Transverse colon (tissue), 4 donors: ENCODE measurements around the gene ZNF512B. TPM values are rescaled to one million over a fixed set of nuclear protein-coding genes. Genes with fewer than 3 reads are reported as not detected.
A peak's percentile ranks its signal among the peaks of the same experiment; 100 is the strongest.

Source experiments
- DNase-seq: peaks from one replicate; pipeline ENCODE4 v3.0.0-alpha.2; 2019
- H3K27ac ChIP-seq, 4 donors: fragments of 200-600 bp; sonication (generic); 2 replicates each; pipeline ENCODE4 v1.5.1; 2016 to 2018; ENCODE audit warnings: inconsistent platforms in 4 of 4
- H3K27me3 ChIP-seq: fragments of 200-600 bp; sonication (generic); 2 replicates; pipeline ENCODE4 v1.5.1; 2017; ENCODE audit warnings: inconsistent platforms
- H3K36me3 ChIP-seq, 4 donors: fragments of 200-600 bp; sonication (generic); 2 replicates each; pipeline ENCODE4 v1.5.1; 2017 to 2019; ENCODE audit warnings: inconsistent platforms in 4 of 4
- H3K4me1 ChIP-seq, 4 donors: fragments of 200-600 bp; sonication (generic); 2 replicates each; pipeline ENCODE4 v1.5.1; 2017 to 2020; ENCODE audit warnings: inconsistent platforms in 4 of 4
- H3K4me3 ChIP-seq, 4 donors: fragments of 200-600 bp; sonication (generic); 1 replicate in 1 of 4; 2 replicates in 3 of 4; pipeline versions ENCODE4 v1.5.1 to v1.6.1; 2017 to 2019; ENCODE audit warnings: inconsistent platforms in 4 of 4
- H3K9me3 ChIP-seq, 2 donors: fragments of 200-600 bp; sonication (generic); 2 replicates each; pipeline ENCODE4 v1.5.1; 2017 to 2019; ENCODE audit warnings: inconsistent platforms in 2 of 2
- EP300 ChIP-seq: sonication (generic); formaldehyde crosslinking; IDR thresholded peaks from one replicate; pipeline ENCODE4 v1.6.1; 2017; ENCODE audit warnings: antibody characterized with exemption, low read depth
- POLR2A ChIP-seq: fragments of 450-650 bp; IDR thresholded peaks from one replicate; pipeline ENCODE4 v1.6.1; 2016; ENCODE audit warnings: antibody characterized with exemption, mild to moderate bottlenecking, moderate library complexity
- POLR2AphosphoS5 ChIP-seq, 3 donors: sonication (generic); formaldehyde crosslinking; IDR thresholded peaks; one replicate each; pipeline ENCODE4 v1.6.1; 2016; ENCODE audit warnings: antibody characterized with exemption in 3 of 3
- WGBS, 2 donors: methylation state at CpG; one replicate each; pipeline ENCODE4 v1.1.5; 2018; ENCODE audit warnings: low coverage in 1 of 2; 5-methylcytosine and 5-hydroxymethylcytosine counted together
- in situ Hi-C, 4 donors: fragments of 200-750 bp; cut with MboI; loops; one replicate each; pipeline versions ENCODE4 v1.15.0 to v1.15.1; 2017; ENCODE audit warnings: low sequenced_read_pairs in 3 of 4, low pct_ligation_motif_present in 1 of 4, low pct_unique_long_range_greater_than_20kb in 1 of 4
- intact Hi-C: fragments of 100-400 bp; cut with DNase I; formaldehyde crosslinking; loops from one replicate; pipeline ENCODE4 v1.15.1; 2023; ENCODE audit warnings: low total_unique reads
- total RNA-seq, 4 donors: library from RNA; depleted of rRNA; stranded (reverse); fragments of >200 nt; gene quantifications; one replicate each; pipeline ENCODE4 v1.1.0, GENCODE V29; 2016
- TF ChIP-seq, protein P1 (sequence below), 5 experiments: fragments of 200-600 bp in 3 of 5; fragments of 450-650 bp in 2 of 5; sonication (generic) in 3 of 5; IDR thresholded peaks; 1 replicate in 2 of 5; 2 replicates in 3 of 5; pipeline ENCODE4 v1.5.1; 2016 to 2017; ENCODE audit warnings: antibody characterized with exemption in 5 of 5, inconsistent platforms in 3 of 5, mild to moderate bottlenecking in 2 of 5, moderate library complexity in 1 of 5

The ZNF512B gene
- total RNA-seq, 4 donors from 2014 or later: 1.8 to 5.2 (median 2.1) TPM

GRCh38 chr20:63982937-63983336 lies 13.2 kb upstream of the ZNF512B start:
- Histone ChIP-seq H3K27me3 (no peaks in the 10 kb centered on the region), H3K9me3 (no peaks in the 10 kb centered on the region), H3K36me3 (peaks cover 0 to 27% (median 12%) of the 10 kb centered on the region in 4 donors), H3K27ac (no peak overlapping the region), H3K4me3 (no peak overlapping the region), H3K4me1 (peaks cover 25 to 36% (median 30%) of the 10 kb centered on the region in 4 donors)
- intact Hi-C loops (no loop called here), in situ Hi-C loops (no loop called here)
- TF ChIP-seq, protein P1, sequence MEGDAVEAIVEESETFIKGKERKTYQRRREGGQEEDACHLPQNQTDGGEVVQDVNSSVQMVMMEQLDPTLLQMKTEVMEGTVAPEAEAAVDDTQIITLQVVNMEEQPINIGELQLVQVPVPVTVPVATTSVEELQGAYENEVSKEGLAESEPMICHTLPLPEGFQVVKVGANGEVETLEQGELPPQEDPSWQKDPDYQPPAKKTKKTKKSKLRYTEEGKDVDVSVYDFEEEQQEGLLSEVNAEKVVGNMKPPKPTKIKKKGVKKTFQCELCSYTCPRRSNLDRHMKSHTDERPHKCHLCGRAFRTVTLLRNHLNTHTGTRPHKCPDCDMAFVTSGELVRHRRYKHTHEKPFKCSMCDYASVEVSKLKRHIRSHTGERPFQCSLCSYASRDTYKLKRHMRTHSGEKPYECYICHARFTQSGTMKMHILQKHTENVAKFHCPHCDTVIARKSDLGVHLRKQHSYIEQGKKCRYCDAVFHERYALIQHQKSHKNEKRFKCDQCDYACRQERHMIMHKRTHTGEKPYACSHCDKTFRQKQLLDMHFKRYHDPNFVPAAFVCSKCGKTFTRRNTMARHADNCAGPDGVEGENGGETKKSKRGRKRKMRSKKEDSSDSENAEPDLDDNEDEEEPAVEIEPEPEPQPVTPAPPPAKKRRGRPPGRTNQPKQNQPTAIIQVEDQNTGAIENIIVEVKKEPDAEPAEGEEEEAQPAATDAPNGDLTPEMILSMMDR (IDR thresholded peaks at IDR 0.05): no peak
- TF ChIP-seq POLR2AphosphoS5 (IDR thresholded peaks at IDR 0.05) (no peak), POLR2A (no peak), EP300 (no peak)
- WGBS, 2 donors: 90 to 93% methylated on average over 8 to 14 of the region's 14 CpGs
- no peak for DNase-seq

DNA sequence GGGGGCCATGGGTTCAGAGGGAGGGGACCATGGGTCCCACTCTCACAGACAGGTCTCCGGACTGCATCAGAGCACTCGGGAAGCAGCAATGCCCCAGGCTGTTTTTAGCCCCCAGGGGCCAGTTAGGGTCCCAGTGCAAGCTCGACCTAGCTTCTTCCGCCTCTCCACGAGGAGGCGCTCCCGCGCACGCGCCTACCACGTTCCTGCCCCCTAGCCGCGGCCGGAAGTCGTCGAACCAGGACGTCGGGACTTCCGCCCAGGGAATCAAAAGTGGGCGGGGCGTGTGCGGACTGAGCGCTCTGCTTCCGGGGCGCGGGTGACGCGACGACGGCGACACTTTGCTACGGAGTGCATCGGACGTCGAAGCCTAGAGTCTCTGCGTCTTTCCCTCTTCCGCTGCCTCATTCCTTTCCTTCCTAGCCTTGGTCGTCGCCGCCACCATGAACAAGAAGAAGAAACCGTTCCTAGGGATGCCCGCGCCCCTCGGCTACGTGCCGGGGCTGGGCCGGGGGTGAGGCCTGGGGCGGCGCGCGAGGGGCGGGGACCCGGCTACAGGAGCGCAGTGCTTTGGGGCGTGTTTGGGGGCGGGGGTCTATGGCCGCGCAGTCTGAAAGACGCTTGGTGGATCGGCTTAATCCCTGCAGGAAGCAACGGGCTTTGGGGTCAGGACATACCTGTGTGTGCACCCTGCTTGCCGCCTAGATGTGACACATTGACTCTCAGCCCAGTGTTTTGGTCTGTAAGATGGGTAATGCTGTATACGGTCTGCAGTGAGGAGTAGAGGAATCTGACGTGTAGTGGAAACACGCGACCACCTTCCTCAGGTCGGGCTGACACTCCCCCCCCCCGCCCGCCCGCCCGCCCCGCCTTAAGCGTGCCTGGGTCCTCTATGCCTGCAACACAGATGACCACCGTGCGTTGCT lies 11.3 kb upstream of the ZNF512B start, which contains the start of gene PRPF6:
Gene PRPF6, plus strand, starts transcription at position 327 of the 923 bp plus-strand sequence. Its CDS starts 114 bp downstream, at position 441.
- in situ Hi-C loops (no loop called here), intact Hi-C loops (no loop called here)

GRCh38 chr20:63980317-63980805 lies 10.6 kb upstream of the ZNF512B start:
- H3K4me1 ChIP-seq: peaks cover 25 to 36% (median 30%) of the 10 kb centered on the region in 4 donors
- in situ Hi-C loops: no loop called here
- peaks cover 0 to 15% (median 7%) of the 10 kb centered on the region in 4 donors for H3K36me3 ChIP-seq
- TF ChIP-seq, protein P1 (IDR thresholded peaks at IDR 0.05): no peak
- TF ChIP-seq POLR2AphosphoS5 (IDR thresholded peaks at IDR 0.05): no peak
- TF ChIP-seq EP300: no peak
- TF ChIP-seq POLR2A: no peak
- peak overlapping the region; percentile 81 to 89 (median 88) for H3K27ac ChIP-seq
- H3K27me3 ChIP-seq: no peaks in the 10 kb centered on the region
- intact Hi-C loops: no loop called here
- whole genome bisulfite sequencing, 2 donors: 67 to 85% methylated on average over 5 to 15 of the region's 15 CpGs
- DNase-seq: no peak
- no peaks in the 10 kb centered on the region for H3K9me3 ChIP-seq
- H3K4me3 ChIP-seq: peak overlapping the region in 2 of 4 donors; percentile 83 to 85

More for the DNA sequence above, 11.3 kb upstream of the ZNF512B start, which contains the start of gene PRPF6:
- Histone ChIP-seq H3K4me1 (peaks cover 25 to 36% (median 30%) of the 10 kb centered on the region in 4 donors), H3K4me3 (peak within 1 kb of the TSS; percentile 77 to 94 (median 84)), H3K27me3 (no peaks in the 10 kb centered on the region), H3K36me3 (peaks cover 0 to 22% (median 10%) of the 10 kb centered on the region in 4 donors), H3K27ac (peak within 1 kb of the TSS; percentile 81 to 89 (median 88)), H3K9me3 (no peaks in the 10 kb centered on the region)
- TF ChIP-seq EP300 (no peak), POLR2A (peak; percentile 86), POLR2AphosphoS5 (IDR thresholded peaks at IDR 0.05) (peak; percentile 83 to 95 (median 94))
- TF ChIP-seq, protein P1 (IDR thresholded peaks at IDR 0.05): peak; percentile 73 to 91 (median 82)
- WGBS, 2 donors: 1 to 6% methylated on average over 7 to 71 of the region's 75 CpGs
- peak; percentile 97 for DNase-seq
